ENCODE results near the gene DESI2.

The DESI2 gene

GRCh38 chr1:244652623-244653438, at the start of gene DESI2:
DESI2 (plus strand) TSS chr1:244653126; CDS start chr1:244653314, 188 bp downstream.
- DNase-seq (ENCODE audit: low read depth in 2 of 2) = peak; percentile 99

GRCh38 chr1:244603498-244603897, 49.4 kb upstream of the DESI2 start:
- peak; percentile 4 to 7 for DNase-seq (ENCODE audit: low read depth in 2 of 2)

GRCh38 chr1:244605835-244606370, 47.0 kb upstream of the DESI2 start:
- no peak for DNase-seq (ENCODE audit: low read depth in 2 of 2)

GRCh38 chr1:244614113-244614836, 38.7 kb upstream of the DESI2 start:
- DNase-seq (ENCODE audit: low read depth in 2 of 2) = no peak

GRCh38 chr1:244614879-244615278, 38.0 kb upstream of the DESI2 start:
- DNase-seq (ENCODE audit: low read depth in 2 of 2) = no peak

- no peak for DNase-seq (ENCODE audit: low read depth in 2 of 2)
These were observed 37.6 kb upstream of the DESI2 start for GRCh38 chr1:244615301-244615700.

GRCh38 chr1:244626709-244627108, 26.2 kb upstream of the DESI2 start:
- DNase-seq (ENCODE audit: low read depth in 2 of 2) = no peak

- DNase-seq (ENCODE audit: low read depth in 2 of 2) = no peak
These were observed 24.1 kb upstream of the DESI2 start for GRCh38 chr1:244628789-244629188.

GRCh38 chr1:244633140-244633539, 19.8 kb upstream of the DESI2 start:
- no peak for DNase-seq (ENCODE audit: low read depth in 2 of 2)

- DNase-seq (ENCODE audit: low read depth in 2 of 2) = no peak
These were observed 18.4 kb upstream of the DESI2 start for GRCh38 chr1:244634546-244634945.

- no peak for DNase-seq (ENCODE audit: low read depth in 2 of 2)
These were observed 16.3 kb upstream of the DESI2 start for GRCh38 chr1:244636488-244637259.

- DNase-seq (ENCODE audit: low read depth in 2 of 2) = no peak
These were observed 13.4 kb upstream of the DESI2 start for GRCh38 chr1:244639561-244639960.

GRCh38 chr1:244640917-244641316, 12.0 kb upstream of the DESI2 start:
- DNase-seq (ENCODE audit: low read depth in 2 of 2) = no peak

GRCh38 chr1:244642526-244642925, 10.4 kb upstream of the DESI2 start:
- no peak for DNase-seq (ENCODE audit: low read depth in 2 of 2)

- no peak for DNase-seq (ENCODE audit: low read depth in 2 of 2)
These were observed 9.9 kb upstream of the DESI2 start for GRCh38 chr1:244642988-244643387.

- DNase-seq (ENCODE audit: low read depth in 2 of 2) = no peak
These were observed 7.5 kb upstream of the DESI2 start for GRCh38 chr1:244645414-244645813.

GRCh38 chr1:244645890-244646289, 7.0 kb upstream of the DESI2 start:
- no peak for DNase-seq (ENCODE audit: low read depth in 2 of 2)

GRCh38 chr1:244647819-244648218, 5.1 kb upstream of the DESI2 start:
- no peak for DNase-seq (ENCODE audit: low read depth in 2 of 2)

- peak in 1 of 2 experiments; percentile 12 for DNase-seq (ENCODE audit: low read depth in 2 of 2)
These were observed 837 bp upstream of the DESI2 start for GRCh38 chr1:244651956-244652622.

- DNase-seq (ENCODE audit: low read depth in 2 of 2) = no peak
These were observed 647 bp downstream of the DESI2 start for GRCh38 chr1:244653439-244654107.

Measured in fibroblast of skin of left quadriceps (primary cell).